ENCODE results near the gene ZDHHC18.

DNA sequence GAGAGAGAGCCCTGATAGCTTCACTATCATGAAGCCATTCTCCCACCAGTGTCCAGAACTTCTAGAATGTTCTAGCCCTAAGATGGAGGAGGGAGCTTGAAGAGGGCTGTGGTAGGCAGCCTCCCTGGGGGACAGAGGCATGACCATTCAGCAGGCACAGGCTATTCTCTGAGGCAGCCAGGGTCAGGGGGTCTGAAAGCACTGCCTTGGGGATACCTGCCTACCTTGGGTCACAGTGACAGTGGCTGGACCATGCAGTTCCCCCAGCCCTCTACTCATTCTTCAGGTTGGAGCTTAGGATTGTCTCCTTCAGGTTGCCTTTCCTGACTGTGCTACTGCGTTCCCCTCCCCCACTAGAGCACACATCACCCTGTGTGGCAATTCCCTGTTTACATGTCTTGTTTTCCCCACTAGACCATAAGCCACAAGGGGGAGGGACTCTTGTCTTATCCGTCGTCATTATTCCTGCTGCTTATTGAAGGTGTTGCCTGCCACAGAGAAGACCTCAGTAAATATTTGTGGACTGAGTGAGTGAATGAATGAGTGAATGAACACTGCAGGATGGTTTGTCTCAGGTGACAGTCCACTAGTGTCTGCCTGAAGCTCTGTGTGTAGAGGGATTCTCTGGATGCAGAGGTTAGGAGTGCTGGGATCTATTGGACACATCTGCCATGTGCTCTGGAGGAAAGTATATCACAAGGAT is 5.2 kb downstream of the ZDHHC18 start:
- TF ChIP-seq, protein P1, sequence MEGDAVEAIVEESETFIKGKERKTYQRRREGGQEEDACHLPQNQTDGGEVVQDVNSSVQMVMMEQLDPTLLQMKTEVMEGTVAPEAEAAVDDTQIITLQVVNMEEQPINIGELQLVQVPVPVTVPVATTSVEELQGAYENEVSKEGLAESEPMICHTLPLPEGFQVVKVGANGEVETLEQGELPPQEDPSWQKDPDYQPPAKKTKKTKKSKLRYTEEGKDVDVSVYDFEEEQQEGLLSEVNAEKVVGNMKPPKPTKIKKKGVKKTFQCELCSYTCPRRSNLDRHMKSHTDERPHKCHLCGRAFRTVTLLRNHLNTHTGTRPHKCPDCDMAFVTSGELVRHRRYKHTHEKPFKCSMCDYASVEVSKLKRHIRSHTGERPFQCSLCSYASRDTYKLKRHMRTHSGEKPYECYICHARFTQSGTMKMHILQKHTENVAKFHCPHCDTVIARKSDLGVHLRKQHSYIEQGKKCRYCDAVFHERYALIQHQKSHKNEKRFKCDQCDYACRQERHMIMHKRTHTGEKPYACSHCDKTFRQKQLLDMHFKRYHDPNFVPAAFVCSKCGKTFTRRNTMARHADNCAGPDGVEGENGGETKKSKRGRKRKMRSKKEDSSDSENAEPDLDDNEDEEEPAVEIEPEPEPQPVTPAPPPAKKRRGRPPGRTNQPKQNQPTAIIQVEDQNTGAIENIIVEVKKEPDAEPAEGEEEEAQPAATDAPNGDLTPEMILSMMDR (conservative IDR thresholded peaks at IDR 0.05 in 1 of 2, IDR thresholded peaks at IDR 0.05 in 1 of 2; ENCODE audit: low read depth in 1 of 2, low read length in 2 of 2): no peak
- no peak for TF ChIP-seq EZH2 (IDR thresholded peaks at IDR 0.05; ENCODE audit: low read length, missing control alignments)
